GM19463 (cell line): ENCODE measurements around the gene FAM98C.
"Not testable (repeated sequence)": the region's sequence is repeated elsewhere in the genome, so short reads cannot be mapped to it uniquely, and the experiment has no call there.

Experiments used
- ATAC-seq: cut with Tn5 transposase; IDR thresholded peaks from one replicate; pipeline ENCODE4 v1.9.1; 2021; ENCODE audit warnings: mild to moderate bottlenecking, moderate library complexity; ENCODE audit not compliant: unreplicated experiment

Gene FAM98C

GRCh38 chr19:38402967-38403674, at the start of gene FAM98C:
Gene FAM98C, plus strand, starts transcription at chr19:38403093. Its CDS starts 61 bp downstream, at chr19:38403154.
- ATAC-seq: peak; percentile 96

DNA sequence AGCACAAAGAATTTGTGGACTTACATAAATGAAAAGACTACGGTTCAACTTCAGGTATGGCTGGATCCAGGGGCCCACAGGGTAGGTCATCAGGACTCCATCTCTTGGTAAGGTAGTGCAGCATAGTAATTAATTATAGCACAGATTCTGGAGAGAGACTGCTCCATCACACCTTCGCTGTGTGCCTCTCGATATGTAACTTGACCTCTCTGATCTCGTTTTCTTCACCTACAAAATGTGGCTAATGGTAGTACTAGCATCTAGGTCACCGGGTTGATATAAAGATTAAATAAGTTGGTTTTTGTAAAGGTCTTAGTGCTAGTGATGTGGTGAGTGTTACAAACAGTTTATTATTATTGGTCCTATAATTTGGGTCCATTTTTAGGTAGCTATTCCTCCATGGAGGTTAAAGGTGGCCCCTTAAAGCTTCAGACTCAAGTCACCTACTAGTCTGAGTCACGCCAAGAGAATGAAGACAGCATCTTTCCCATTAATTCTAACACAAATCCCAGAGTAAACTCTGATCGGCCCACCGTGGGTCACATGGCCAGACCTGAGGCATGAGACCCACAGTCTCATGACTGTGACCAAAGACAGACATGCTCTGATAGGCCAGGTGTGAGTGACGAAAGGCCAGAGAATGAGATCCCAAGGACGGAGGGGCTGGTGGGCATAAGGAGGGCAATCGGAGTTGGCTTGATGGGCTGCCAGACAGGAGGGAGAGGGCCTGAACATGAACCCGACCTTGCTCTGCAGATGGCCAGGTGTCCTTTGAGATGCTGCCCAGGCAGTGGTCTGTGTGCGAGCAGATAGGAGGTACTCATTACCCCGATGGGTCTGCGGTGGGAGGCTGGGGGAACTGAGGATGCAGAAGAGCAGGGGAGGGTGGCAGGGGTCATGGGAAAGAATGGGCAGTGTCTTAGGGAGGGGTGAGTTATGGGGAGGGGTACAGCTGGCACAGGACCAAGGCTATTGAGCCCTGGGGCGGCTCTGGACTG, 46.9 kb upstream of the FAM98C start:
- ATAC-seq: no peak

GRCh38 chr19:38358071-38358470, 44.8 kb upstream of the FAM98C start:
- no peak for ATAC-seq

DNA sequence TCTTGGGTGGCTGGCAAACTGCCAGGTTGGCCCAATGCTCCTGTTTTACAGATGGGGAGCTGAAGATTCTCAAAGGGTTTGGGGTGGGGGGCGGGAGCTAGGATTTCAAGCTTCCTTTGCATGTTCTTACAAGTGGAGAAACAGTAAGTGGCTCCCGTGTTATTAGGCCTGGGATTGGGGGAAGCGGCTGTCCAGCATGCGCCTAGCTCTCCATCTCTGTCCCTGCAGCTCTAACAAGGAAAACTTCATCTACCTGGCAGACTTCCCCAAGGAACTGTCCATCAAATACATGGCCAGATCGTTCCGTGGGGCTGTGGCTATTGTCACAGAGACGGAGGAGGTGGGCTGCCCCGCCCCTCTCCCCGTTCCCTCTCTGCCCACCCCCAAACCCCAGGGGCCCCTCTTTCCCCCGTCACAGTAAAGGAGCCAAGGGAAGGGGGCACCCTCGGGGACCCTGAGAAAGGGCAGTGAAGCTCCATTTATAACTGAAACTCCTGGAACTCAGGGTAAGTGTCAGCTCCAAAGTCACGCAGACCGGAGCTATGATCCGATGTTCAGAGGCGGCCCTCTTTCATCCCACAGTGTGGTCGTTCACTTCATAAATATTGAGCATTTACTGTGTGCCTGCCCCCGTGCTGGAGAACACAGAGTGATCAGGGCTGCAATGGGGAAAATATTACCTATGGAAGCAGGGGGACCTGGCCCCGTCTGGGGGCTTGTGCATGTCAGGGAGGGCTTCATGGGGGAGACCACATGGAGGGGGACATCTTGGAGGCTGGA, 43.5 kb upstream of the FAM98C start:
- ATAC-seq: no peak

GRCh38 chr19:38360351-38360750, 42.5 kb upstream of the FAM98C start:
- ATAC-seq: no peak

GRCh38 chr19:38360839-38361631, 41.9 kb upstream of the FAM98C start:
- ATAC-seq: no peak

DNA sequence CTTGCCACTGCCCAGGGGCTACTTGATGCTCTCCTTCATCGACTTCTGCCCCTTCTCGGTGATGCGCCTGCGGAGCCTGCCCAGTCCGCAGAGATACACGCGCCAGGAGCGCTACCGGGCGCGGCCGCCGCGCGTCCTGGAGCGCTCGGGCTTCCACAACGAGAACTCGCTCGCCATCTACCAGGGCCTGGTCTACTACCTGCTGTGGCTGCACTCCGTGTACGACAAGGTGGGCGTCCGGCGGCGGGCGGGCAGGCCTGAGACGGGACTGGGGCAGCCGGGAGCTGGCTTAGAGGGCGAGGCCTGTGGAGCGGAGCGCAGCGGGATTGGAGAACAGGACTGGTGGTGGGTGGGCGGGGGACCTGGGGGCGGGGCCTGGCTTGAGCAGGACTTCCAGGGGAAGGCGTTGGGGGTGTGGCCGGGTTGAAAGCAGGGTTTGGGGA, 41.2 kb upstream of the FAM98C start:
- peak; percentile 66 for ATAC-seq

GRCh38 chr19:38362076-38362945, 40.6 kb upstream of the FAM98C start:
- ATAC-seq: peak; percentile 35

DNA sequence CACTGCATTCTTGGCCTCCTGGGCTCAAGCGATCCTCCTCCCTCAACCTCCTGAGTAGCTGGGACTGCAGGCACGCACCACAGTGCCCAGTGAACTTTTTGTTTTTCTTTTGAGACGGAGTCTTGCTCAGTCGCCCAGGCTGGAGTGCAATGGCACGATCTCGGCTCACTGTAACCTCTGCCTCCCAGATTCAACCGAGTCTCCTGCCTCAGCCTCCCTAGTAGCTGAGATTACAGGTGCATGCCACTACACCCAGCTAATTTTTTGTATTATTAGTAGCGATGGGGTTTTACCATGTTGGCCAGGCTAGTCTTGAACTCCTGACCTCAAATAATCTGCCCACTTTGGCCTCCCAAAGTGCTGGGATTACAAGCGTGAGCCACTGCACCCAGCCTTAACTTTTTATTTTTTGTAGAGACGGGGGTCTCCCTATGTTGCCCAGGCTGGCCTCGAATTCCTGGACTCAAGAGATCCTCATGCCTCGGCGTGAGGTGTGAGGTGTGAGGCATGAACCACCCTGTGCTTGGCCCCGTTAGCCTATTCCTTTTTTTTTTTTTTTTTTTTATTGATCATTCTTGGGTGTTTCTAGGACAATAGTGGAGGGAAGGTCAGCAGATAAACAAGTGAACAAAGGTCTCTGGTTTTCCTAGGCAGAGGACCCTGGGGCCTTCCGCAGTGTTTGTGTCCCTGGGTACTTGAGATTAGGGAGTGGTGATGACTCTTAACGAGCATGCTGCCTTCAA, 39.8 kb upstream of the FAM98C start:
- not testable (repeated sequence) for ATAC-seq

DNA sequence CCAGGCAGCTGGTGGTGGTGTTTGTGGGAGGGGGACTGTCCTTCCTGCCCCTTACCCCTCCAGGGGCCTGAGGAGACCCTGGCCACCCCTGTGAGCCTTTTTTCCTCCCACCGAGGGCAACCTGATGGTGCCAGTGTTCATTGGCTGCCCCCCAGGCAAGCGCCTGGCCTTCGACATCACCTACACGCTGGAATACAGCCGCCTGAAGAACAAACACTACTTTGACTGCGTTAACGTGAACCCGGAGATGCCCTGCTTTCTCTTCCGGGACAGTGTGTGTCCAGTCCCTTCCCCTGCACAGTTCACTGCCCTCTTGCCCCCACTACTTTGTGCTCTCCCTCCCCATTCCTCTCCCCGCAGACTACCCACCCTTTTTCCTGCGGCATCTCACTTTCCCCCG, 35.9 kb upstream of the FAM98C start:
- no peak for ATAC-seq

DNA sequence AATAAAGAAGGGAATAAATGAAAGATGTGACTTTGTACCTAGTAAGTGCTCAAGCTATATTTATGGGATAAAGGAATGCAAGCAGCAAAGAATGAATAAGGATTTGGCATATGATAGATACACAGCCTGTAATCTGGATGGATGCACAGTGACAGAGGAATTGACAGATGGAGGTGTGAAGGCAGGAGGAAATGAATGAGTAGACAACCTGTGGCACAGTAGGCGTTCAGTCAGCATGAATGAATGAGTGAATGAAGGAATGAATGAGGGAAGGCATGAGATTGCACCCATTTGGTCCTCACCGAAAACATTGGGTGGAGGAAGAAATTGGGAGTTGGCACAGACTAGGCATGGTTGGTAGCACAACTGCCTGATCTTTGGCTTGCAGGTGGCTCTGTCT, 33.3 kb upstream of the FAM98C start:
- ATAC-seq: no peak

- ATAC-seq: no peak
Measured at GRCh38 chr19:38370299-38370698, 32.6 kb upstream of the FAM98C start.

DNA sequence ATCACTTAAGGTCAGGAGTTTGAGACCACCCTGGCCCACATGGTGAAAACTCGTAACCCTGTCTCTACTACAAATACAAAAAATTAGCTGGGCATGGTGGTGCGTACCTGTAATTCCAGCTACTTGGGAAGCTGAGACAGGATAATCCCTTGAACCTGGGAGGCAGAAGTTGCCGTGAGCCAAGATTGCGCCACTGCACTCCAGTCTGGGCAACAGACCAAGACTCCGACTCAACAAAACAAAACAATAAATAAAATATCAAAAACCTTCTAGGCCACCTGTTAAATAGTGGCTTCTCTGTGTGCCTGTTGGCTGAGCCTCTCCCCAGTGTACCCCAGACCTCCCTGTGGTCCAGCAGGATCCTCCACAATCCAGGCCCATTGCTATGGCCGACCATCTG, 31.8 kb upstream of the FAM98C start:
- ATAC-seq: no peak

GRCh38 chr19:38373907-38374331, 29.0 kb upstream of the FAM98C start:
- ATAC-seq: no peak

- peak; percentile 94 for ATAC-seq
Measured at GRCh38 chr19:38374332-38375097, 28.4 kb upstream of the FAM98C start, which contains the start of gene PSMD8. Gene PSMD8, plus strand, starts transcription at chr19:38374571. Its CDS starts 31 bp downstream, at chr19:38374602.

- ATAC-seq: no peak
Measured at GRCh38 chr19:38375098-38375493, 27.8 kb upstream of the FAM98C start.

GRCh38 chr19:38375748-38376147, 27.1 kb upstream of the FAM98C start:
- ATAC-seq: no peak

- no peak for ATAC-seq
Measured at GRCh38 chr19:38376576-38376975, 26.3 kb upstream of the FAM98C start.
